ENCODE measurements around the gene HNF4A. TPM values are rescaled to one million over a fixed set of nuclear protein-coding genes. Genes with fewer than 3 reads are reported as not detected.

Gene HNF4A
- total and polyA plus RNA-seq, 2 of the 13 experiments (the other 11 are each of a cell fraction or from before 2014, with no cell fraction given) = 80.9 to 169 TPM

- TF ChIP-seq MNT (IDR thresholded peaks at IDR 0.05) (peak; percentile 72), TMF1 (CRISPR knock-in tag; IDR thresholded peaks at IDR 0.05; ENCODE audit: low read depth) (0 out of 2 replicates have a peak, but pooled peaks have one; percentile 26), NR0B2 (CRISPR knock-in tag; IDR thresholded peaks at IDR 0.05) (no peak; the same call in 1 of the 2 replicates), FOXM1 (CRISPR knock-in tag; IDR thresholded peaks at IDR 0.05) (no peak), MTF1 (CRISPR knock-in tag; IDR thresholded peaks at IDR 0.05) (no peak), AKAP8 (CRISPR knock-in tag; IDR thresholded peaks at IDR 0.05) (peak; percentile 93), ZNF879 (CRISPR knock-in tag; IDR thresholded peaks at IDR 0.05) (0 out of 2 replicates have a peak, but pooled peaks have one; percentile 32), MTA1 (CRISPR knock-in tag; IDR thresholded peaks at IDR 0.05; ENCODE audit: borderline replicate concordance) (no peak), EZH2 (conservative IDR thresholded peaks at IDR 0.05; ENCODE audit: low read depth, low read length) (no peak), NAIF1 (CRISPR knock-in tag; IDR thresholded peaks at IDR 0.05; ENCODE audit: borderline replicate concordance) (no peak), RORA (CRISPR knock-in tag; IDR thresholded peaks at IDR 0.05) (no peak), SMARCC2 (IDR thresholded peaks at IDR 0.05) (no peak), ZFP36L2 (CRISPR knock-in tag; IDR thresholded peaks at IDR 0.05) (no peak), SNAPC4 (CRISPR knock-in tag; IDR thresholded peaks at IDR 0.05) (no peak), ZNF335 (CRISPR knock-in tag; IDR thresholded peaks at IDR 0.05) (no peak), ZNF17 (CRISPR knock-in tag; IDR thresholded peaks at IDR 0.05) (no peak), MAZ (IDR thresholded peaks at IDR 0.05; ENCODE audit: borderline replicate concordance, low read depth, low read length) (no peak), MAZ (CRISPR knock-in tag; IDR thresholded peaks at IDR 0.05; ENCODE audit: low read depth) (peak; percentile 51; the same call in 1 of the 2 replicates), HNF4A (CRISPR knock-in tag; IDR thresholded peaks at IDR 0.05) (no peak), ZFP37 (CRISPR knock-in tag; IDR thresholded peaks at IDR 0.05; ENCODE audit: borderline replicate concordance) (no peak), ZNF362 (CRISPR knock-in tag; IDR thresholded peaks at IDR 0.05; ENCODE audit: borderline replicate concordance) (no peak), ZNF563 (CRISPR knock-in tag; IDR thresholded peaks at IDR 0.05) (no peak)
Observed at GRCh38 chr20:44404204-44405181, 49.0 kb downstream of the HNF4A start (continued).
